NCI-H2171 treated with DMSO at 0.1 percent for 48 hours (cell line): ENCODE data around the gene AGRN.
"Not testable (repeated sequence)": the region's sequence is repeated elsewhere in the genome, so short reads cannot be mapped to it uniquely, and the experiment has no call there.

ENCODE experiments used
- DNase-seq: peaks from one replicate; lab custom pipeline; 2025; lab: John Stamatoyannopoulos, UW

The AGRN gene

DNA sequence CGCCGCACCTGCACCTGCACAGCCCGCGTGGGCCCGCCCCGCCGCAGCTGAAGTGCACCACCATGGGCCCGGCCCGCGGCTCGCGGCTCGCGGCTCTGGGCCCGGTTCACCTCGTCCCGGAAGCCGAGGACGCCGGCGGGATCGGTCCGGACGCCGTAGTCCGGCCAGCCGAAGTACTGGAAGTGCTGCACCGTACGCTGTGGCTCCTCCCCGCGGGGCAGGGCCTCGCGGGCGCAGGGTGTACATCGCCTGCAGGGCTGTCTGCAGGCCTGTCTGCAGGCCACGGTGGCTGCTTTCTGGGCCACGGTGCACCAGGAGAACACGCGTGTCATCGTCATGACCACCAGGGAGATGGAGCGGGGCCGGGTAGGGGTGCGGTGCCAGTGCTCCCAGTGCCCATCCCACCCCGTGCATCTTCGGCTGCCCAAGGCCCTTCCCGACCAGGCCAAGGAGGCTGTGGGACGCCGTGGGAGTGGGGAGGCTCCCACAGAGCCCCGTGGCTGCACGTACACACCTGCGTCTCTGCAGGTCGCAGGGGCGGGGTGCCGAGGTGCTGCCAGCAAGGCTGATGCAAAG lies 47.5 kb downstream of the AGRN start:
- DNase-seq, result no peak

DNA sequence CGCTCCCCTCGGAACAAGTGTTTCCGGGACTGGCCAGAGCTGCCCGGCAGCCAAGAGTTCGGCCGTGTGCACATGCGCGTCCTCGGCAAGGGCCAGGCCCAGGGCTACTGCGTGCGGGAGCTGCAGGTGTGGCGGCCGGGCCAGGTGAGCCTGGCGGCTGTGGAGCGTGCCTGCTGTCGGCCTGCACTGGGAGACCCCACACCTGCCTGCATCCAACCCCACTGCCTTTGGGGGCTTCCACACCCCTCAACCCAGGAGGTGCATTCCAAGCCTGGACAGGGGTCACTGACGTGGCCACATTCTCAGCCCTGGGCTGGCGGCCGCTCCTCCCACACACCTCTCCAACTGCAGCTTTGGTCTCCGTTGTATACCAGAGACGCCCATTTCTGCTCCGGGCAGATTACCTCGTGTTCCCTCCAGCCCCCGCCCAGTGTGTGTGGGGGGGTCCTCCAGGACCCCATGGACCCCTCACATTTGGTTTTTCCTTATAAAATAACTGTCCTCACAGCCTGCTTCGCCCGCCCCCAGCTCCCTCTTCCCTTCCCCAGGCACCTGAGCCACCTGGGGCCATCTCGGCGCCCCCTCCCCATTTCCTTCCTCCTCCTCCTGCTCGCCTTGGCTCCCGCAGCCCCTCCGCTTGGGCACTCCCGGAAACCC lies 48.1 kb downstream of the AGRN start:
- no peak for DNase-seq

- DNase-seq, result peak; percentile 71
Observed at GRCh38 chr1:1068517-1069055, 48.7 kb downstream of the AGRN start.

- peak; percentile 87 for DNase-seq
Observed at GRCh38 chr1:1069056-1069710, 49.3 kb downstream of the AGRN start.

DNA sequence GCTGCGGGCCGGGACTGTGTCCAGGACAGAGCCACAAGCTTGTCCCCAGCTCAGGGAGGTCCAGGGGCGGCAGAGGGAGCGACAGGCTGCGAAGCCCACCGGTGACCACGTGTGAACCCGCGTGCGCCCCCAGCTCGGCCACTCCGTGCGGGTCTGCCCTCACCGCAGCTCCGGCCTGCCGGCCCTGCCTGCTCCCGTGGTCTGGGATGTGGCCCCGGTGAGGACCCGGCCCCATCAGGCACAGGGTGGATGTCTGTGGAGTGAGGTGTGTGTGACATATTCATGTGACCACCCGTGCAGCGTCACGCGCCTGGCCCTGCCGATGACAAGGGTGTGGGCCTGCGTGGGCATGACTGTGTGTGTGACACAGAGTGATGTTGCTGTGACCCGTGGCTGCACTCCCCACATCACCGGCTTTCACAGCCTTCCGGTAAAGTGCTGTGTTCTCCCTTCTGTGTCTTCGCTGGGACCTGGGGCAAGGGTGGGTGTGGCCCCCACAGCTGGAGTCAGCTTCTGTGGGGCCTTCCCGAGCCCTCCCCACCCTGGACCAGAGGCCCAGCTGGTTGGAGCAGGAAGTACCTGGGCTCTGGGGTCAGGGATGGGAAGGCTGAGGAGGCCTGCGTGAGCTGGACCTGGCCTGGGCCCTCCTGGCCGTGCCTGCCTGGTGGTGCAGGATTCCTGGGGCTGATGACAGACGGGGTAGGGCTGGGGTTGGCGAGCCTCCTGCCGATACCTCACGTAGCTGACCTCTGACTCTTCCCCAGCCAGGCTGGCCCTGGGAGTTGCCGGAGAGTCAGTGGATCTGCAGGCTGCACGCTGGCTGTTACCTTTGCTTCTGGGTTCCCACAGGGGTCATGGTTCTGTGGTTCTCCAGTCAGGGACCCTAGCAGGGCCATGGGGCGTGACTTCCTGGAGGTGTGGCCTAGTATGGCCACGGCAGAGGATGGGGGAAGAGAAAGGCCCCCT lies 50.1 kb downstream of the AGRN start:
- no peak for DNase-seq

- DNase-seq, result no peak
Observed at GRCh38 chr1:1071486-1072298, 51.8 kb downstream of the AGRN start.

DNA sequence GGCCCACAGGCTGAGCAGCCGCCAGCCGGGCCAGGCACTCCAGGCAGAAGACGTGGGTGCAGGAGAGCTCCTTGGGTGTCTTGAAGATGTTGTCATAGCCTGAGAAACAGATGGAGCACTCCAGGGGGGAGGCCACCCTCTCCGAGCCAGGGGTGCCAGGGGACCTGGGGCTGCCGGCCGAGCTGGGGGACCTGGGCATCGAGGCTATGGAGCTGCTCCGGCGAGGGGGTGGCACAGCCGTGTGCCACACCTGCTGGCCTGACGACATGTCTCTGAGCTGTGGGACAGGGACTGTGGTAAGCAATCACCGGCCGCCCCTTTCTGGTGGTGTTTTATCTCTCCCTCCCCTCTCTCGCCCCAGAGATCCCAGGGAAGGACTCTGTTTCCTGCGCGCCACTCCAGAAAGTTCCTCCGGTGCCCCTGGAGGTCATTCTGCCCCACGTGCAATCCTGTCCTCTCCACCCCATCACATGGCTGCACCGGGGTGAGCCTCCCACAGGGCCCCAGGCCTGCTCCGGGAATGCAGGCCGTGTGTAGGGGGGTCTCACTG lies 52.5 kb downstream of the AGRN start:
- no peak for DNase-seq

- no peak for DNase-seq
Observed at GRCh38 chr1:1072849-1073742, 53.2 kb downstream of the AGRN start.

- no peak for DNase-seq
Observed at GRCh38 chr1:1073743-1074587, 54.0 kb downstream of the AGRN start, which contains the start of gene RNF223. Gene RNF223, minus strand, starts transcription at chr1:1074306. Its CDS starts 1,740 bp downstream, at chr1:1072566.

GRCh38 chr1:1074631-1075147 lies 54.8 kb downstream of the AGRN start:
- DNase-seq, result no peak

GRCh38 chr1:1075148-1075935 lies 55.4 kb downstream of the AGRN start:
- no peak for DNase-seq

- DNase-seq, result not testable (repeated sequence)
Observed at GRCh38 chr1:1077396-1077795, 57.5 kb downstream of the AGRN start.

DNA sequence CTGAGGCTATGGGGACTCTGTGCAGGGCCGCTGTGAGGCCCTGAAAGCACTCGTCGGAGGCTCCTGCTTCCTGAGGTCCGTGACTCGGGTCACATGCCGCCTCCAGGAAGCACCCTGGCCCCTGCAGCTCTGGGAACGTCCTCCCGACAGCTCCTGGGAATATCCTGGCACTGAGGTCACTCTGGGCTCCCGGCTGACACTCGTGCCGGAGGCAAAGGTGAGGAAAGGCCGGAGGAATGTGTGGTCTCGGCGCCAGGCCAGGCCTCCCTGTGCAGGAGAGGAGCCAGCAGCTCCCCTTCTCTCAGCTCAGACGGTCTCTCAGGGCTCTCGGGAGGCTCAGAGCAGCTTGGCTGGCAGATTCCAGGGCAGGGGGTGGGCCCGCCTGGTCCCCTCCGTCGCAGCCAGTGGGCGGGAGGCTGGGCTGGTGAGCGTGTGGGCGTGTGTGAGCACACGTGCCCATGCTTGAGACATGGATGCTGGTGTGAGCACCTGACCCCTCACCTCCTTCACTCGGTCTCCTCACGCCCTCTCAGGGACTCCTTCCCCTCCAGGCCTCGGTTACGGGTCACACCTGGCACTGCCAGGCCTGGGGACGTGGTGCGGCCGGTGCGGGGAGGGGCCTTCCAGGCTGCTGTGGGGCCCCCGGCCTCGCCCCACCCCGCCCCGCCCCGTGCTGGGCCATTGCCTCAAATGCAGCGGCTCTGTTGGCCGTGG lies 59.6 kb downstream of the AGRN start:
- DNase-seq, result peak; percentile 73

- DNase-seq, result peak; percentile 27
Observed at GRCh38 chr1:1080122-1080757, 60.3 kb downstream of the AGRN start.

DNA sequence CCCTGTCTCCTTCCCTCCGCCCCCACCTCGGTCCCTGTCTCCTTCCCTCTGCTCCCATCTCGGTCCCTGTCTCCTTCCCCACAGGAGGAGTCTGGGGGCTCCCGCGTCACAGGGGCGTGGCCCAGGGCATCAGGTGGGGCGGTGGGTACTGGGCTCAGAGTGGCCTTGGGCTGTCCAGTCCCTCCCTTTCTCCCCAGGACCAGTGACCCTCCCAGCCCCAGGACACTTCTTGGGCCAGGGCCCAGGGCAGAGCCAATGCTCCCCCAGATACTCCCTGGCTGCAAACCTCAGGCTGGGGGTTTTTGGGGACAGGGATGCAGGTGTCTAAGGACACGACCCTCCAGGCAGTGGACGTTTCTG lies 61.0 kb downstream of the AGRN start:
- no peak for DNase-seq
